ENCODE data around the gene CYP4F12. TPM values are rescaled to one million over a fixed set of nuclear protein-coding genes. Genes with fewer than 3 reads are reported as not detected.

CYP4F12 gene
- total RNA-seq, 2 experiments from 2014 or later: 0.09 TPM; not detected in 1

GRCh38 chr19:15714638-15715037 is 41.8 kb downstream of the CYP4F12 start:
- POLR2A ChIA-PET: no interaction called here
- Histone ChIP-seq H3K9me2 (ENCODE audit: insufficient read depth, low read length) (no peaks in the 10 kb centered on the region), H3K9me3 (ENCODE audit: low read length) (no peaks in the 10 kb centered on the region), H3K36me3 (ENCODE audit: insufficient read depth, low read length) (no peaks in the 10 kb centered on the region), H3K4me3 (ENCODE audit: low read depth, low read length, poor library complexity, severe bottlenecking) (no peak overlapping the region), H3K79me2 (ENCODE audit: insufficient read depth, low read depth, low read length) (no peaks in the 10 kb centered on the region), H4K20me1 (ENCODE audit: insufficient read depth, low read length) (no peaks in the 10 kb centered on the region), H2AFZ (ENCODE audit: low read length) (no peak overlapping the region), H3K27ac (ENCODE audit: low read depth, low read length, poor library complexity, severe bottlenecking) (no peak overlapping the region), H3K4me1 (ENCODE audit: insufficient read depth, low read length, poor library complexity, severe bottlenecking) (no peaks in the 10 kb centered on the region), H3K4me2 (ENCODE audit: low read length) (no peak overlapping the region)
- no TSS peak for BruUV-seq (replicated peaks)
- intact Hi-C loops (cut with micrococcal nuclease; ENCODE audit: unreplicated experiment): no loop called here
- CTCF ChIA-PET (ENCODE audit: unreplicated experiment): no interaction called here
- TF ChIP-seq CTCF (conservative IDR thresholded peaks at IDR 0.05; ENCODE audit: low read length): no peak
- TF ChIP-seq EZH2phosphoT487 (IDR thresholded peaks at IDR 0.05; ENCODE audit: borderline replicate concordance, low read depth, low read length): no peak
- no peak for DNase-seq (ENCODE audit: low spot score)

- POLR2A ChIA-PET: no interaction called here
Measured at GRCh38 chr19:15715642-15716041, 42.8 kb downstream of the CYP4F12 start.

GRCh38 chr19:15717809-15718208 is 44.9 kb downstream of the CYP4F12 start:
- intact Hi-C loops (cut with micrococcal nuclease; ENCODE audit: unreplicated experiment): no loop called here
- ChIA-PET POLR2A (no interaction called here), CTCF (ENCODE audit: unreplicated experiment) (no interaction called here)
- Histone ChIP-seq H3K9me2 (ENCODE audit: insufficient read depth, low read length) (no peaks in the 10 kb centered on the region), H3K4me3 (ENCODE audit: low read depth, low read length, poor library complexity, severe bottlenecking) (no peak overlapping the region), H2AFZ (ENCODE audit: low read length) (no peak overlapping the region), H3K4me2 (ENCODE audit: low read length) (no peak overlapping the region), H3K4me1 (ENCODE audit: insufficient read depth, low read length, poor library complexity, severe bottlenecking) (no peaks in the 10 kb centered on the region), H4K20me1 (ENCODE audit: insufficient read depth, low read length) (no peaks in the 10 kb centered on the region), H3K9me3 (ENCODE audit: low read length) (no peaks in the 10 kb centered on the region), H3K36me3 (ENCODE audit: insufficient read depth, low read length) (no peaks in the 10 kb centered on the region), H3K79me2 (ENCODE audit: insufficient read depth, low read depth, low read length) (no peaks in the 10 kb centered on the region), H3K27ac (ENCODE audit: low read depth, low read length, poor library complexity, severe bottlenecking) (no peak overlapping the region)
- no peak for DNase-seq (ENCODE audit: low spot score)
- TF ChIP-seq EZH2phosphoT487 (IDR thresholded peaks at IDR 0.05; ENCODE audit: borderline replicate concordance, low read depth, low read length) (no peak), CTCF (conservative IDR thresholded peaks at IDR 0.05; ENCODE audit: low read length) (no peak)
- no TSS peak for BruUV-seq (replicated peaks)

More at GRCh38 chr19:15715642-15716041, 42.8 kb downstream of the CYP4F12 start:
- H2AFZ ChIP-seq (ENCODE audit: low read length): no peak overlapping the region
- H3K4me1 ChIP-seq (ENCODE audit: insufficient read depth, low read length, poor library complexity, severe bottlenecking): no peaks in the 10 kb centered on the region
- BruUV-seq (replicated peaks): no TSS peak
- no peak overlapping the region for H3K4me2 ChIP-seq (ENCODE audit: low read length)
- H3K79me2 ChIP-seq (ENCODE audit: insufficient read depth, low read depth, low read length): no peaks in the 10 kb centered on the region
- no peaks in the 10 kb centered on the region for H3K9me2 ChIP-seq (ENCODE audit: insufficient read depth, low read length)
- H3K27ac ChIP-seq (ENCODE audit: low read depth, low read length, poor library complexity, severe bottlenecking): no peak overlapping the region
- TF ChIP-seq CTCF (conservative IDR thresholded peaks at IDR 0.05; ENCODE audit: low read length) (no peak), EZH2phosphoT487 (IDR thresholded peaks at IDR 0.05; ENCODE audit: borderline replicate concordance, low read depth, low read length) (no peak)
- no peaks in the 10 kb centered on the region for H3K36me3 ChIP-seq (ENCODE audit: insufficient read depth, low read length)
- H3K9me3 ChIP-seq (ENCODE audit: low read length): no peaks in the 10 kb centered on the region
- CTCF ChIA-PET (ENCODE audit: unreplicated experiment): no interaction called here
- no peak for DNase-seq (ENCODE audit: low spot score)
- intact Hi-C loops (cut with micrococcal nuclease; ENCODE audit: unreplicated experiment): no loop called here
- H4K20me1 ChIP-seq (ENCODE audit: insufficient read depth, low read length): no peaks in the 10 kb centered on the region
- H3K4me3 ChIP-seq (ENCODE audit: low read depth, low read length, poor library complexity, severe bottlenecking): no peak overlapping the region
